Germinal center (tissue), 1 donor: ENCODE measurements around the gene RPL35.

ENCODE experiments used
- DNase-seq: peaks from one replicate; pipeline ENCODE4 v3.0.0; 2012; ENCODE audit warnings: mixed read lengths, low spot score

The RPL35 gene

GRCh38 chr9:124875501-124875900 is 13.7 kb upstream of the RPL35 start:
- no peak for DNase-seq

GRCh38 chr9:124873664-124874063 is 11.9 kb upstream of the RPL35 start:
- no peak for DNase-seq

GRCh38 chr9:124871156-124871561 is 9.4 kb upstream of the RPL35 start:
- no peak for DNase-seq

DNA sequence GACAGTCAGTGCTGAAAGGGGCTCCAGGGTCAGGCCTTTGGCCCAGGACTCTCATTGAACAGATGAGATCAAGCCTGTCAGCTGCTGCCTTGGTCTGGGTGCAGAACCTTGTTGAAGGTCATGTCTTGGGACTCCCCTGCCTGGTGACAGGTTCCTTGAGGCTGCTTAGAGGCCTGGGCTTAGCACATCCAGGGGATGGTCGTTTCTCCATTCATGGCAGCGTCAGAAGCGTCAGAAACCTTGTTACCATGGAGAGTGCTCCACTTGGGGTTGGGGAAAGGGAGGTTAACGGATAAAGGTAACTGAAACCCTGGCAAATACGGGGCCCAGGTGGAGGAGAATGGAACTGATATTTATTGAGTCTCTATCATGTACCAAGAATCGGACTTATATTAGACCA is 9.0 kb upstream of the RPL35 start:
- DNase-seq = no peak

GRCh38 chr9:124869986-124870560 is 8.3 kb upstream of the RPL35 start:
- peak; percentile 57 for DNase-seq

GRCh38 chr9:124869466-124869985 is 7.8 kb upstream of the RPL35 start:
- peak; percentile 47 for DNase-seq

DNA sequence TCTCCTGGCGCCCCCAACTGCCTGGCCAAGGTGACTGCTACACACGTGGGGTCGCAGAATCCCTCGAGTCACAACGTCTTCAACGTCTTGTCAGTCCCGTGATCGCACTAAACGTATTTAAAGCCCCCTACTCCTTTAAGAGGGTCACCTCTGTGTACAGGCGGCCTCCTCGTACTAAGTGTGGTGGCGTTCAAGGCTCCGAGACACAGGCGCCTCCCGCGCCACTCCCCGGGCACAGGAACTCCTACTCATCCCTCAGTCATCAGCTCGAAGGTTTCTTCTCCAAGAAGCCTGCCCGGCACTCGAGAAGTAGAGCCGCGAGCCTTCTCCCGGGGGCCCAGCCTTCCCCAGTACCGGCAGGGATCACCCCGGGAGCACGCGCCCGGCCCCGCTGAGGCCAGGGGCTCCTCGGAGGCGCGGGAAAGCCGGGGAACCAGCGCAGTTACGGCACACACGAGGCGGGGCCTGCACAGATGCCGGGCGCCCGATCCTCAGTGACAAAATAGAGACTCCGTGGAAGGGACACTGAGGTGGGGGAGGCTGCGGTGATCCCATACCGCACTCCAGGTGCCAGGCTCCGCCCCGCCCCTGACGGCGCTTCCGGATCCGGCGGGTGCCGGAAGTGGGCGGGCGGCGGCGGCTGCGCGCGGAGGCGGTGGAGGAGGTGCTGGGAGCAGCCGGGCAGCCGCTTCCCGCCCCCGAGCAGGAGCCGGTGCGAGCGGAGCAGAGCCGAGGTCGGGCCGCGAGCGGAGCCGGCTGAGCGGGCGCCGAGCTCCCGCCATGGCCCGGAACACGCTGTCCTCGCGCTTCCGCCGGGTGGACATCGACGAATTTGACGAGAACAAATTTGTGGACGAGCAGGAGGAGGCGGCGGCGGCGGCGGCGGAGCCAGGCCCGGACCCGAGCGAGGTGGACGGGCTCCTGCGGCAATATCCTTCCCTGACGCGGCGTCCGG is 7.0 kb upstream of the RPL35 start:
- peak; percentile 93 for DNase-seq

DNA sequence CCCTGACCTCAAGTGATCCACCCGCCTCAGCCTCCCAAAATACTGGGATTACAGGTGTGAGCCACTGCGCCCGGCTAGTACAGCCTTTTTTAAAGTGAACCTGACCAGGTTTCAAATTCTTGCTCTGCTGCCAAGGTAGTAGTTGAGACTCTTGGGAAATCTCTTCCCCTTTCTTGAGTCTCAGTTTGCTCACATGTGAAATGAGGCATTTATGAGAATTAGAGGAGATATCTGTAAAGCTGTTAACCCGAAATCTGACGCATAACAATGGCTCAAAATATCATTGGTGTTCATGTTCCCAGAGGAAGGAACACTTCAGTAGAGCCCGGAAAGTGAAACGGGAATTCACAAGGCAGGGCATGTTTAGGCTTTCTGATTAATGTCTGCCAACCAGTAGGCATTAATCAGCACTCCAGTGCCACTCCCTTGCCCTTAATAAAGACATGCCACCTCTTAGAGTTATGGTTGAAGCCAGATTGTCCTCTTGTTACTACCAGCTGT is 1.7 kb upstream of the RPL35 start:
- DNase-seq = no peak

DNA sequence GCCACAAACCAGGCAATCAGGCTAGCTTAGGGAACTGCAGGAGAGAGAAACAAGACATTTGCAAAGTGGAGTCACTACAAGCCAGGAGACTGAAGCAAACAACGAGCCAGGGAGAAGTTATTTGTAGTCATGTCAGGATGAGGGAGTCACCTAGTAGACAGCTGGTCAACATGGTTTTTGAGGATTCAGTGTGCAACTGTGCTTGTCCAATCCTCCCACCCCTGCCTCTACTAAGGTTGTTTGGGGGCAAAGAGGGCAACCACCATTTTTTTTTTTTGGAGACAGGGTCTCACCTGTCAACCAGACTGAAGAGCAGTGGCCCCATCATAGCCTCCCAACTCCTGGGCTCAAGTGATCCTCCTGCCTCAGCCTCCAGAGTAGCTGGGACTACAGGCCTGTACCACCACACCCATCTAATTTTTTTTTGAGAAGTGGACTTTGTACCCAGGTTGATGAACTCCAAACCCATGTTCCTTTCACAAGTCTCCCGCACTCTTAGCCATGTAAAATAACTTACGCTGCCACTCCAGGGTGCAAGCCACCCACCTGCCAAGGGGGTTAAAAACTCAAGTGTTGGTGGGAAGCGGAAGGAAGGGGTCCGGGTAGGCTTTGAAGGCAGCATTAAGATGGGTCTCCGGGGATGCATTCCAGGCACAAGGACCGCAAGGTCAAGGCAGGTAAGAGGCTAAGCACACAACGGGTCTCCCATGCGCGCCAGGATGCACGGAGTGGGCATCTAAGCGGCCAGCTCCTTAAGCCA is 995 bp downstream of the RPL35 start:
- no peak for DNase-seq

GRCh38 chr9:124859803-124860581 is 1.8 kb downstream of the RPL35 start:
- no peak for DNase-seq

DNA sequence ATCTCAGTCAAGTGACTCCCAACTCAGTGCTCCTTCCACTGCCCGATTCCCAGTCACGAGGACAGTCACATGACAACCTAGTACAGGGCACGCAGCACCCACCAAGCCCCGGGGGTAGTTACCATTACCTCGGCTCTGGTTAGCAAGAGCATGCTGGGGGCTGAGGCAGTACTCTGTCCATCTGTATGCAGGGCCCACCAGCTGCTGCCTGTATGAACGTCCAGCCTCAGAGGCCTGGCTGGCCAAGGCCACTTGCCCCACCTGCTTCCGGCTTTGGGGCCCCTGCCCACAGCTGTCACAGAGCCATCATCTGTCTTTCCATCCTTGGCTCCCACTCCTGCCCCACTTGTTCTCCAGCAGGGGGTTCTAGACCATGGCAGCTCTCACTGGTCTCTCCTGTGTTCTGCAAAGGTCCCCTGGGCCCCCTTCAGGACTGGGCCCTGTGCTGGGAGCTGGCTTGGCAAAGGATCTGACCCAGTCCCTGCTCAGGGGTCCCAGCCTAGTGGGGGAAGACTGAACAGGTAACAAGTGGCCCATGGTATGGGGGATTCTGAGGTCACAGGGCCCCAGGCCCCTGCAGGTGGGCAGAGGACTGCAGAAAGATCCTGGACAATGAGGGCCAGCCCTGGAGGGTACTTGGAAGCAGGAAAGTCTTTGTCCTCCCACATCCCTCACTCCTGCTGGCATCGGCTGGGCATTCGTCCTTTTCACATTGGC is 3.3 kb downstream of the RPL35 start:
- no peak for DNase-seq

- no peak for DNase-seq
Measured at GRCh38 chr9:124857533-124858162, 4.1 kb downstream of the RPL35 start.

DNA sequence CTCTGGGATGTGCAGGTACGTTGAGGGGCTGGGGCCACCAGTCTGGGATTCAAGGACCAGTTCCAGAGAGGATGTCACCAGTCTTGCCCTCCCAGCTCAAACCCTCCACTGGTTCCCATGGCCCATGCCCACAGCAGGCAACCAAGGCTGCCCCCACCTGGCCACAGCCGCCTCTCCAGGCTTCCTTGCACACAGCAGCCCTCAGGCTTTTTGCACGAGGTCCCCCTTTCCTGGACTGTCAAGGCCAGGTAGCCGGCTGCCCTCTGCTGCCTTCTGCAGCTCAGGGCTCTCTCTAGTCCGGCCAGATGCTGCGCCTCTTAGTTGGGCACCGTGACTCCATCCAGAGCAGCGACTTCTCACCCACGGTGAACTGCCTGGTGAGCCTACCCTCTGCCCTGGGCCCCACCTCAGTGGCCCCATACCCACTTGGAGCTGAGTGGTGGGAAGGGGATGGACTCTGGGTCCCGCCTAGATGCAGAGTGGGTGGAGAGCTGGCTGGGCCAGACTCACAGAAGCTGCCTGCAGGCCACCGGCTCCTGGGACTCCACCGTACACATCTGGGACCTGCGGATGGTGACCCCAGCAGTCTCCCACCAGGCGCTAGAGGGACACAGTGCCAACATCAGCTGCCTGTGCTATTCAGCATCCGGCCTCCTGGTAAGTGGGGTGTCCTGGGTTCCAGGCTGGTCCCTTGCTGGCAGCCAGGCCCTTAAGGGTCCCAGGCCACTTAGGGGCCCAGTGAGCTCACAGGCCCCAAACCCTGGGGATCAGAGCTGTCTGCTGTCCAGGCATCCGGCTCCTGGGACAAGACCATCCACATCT is 5.6 kb downstream of the RPL35 start:
- no peak for DNase-seq

DNA sequence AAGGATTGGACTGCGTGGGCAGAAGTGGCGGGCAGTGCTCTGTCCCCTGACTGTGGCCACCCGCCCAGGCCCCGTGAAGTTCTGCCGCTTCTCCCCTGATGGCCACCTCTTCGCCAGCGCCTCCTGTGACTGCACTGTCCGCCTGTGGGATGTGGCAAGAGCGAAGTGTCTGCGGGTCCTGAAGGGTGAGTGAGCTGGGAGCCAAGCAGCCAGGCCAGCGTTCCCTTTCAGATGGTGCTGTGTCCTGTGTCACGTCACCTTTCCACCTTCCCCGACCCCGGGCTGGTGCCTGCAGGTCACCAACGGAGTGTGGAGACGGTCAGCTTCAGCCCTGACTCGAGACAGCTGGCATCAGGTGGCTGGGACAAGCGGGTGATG is 6.2 kb downstream of the RPL35 start:
- DNase-seq = no peak

DNA sequence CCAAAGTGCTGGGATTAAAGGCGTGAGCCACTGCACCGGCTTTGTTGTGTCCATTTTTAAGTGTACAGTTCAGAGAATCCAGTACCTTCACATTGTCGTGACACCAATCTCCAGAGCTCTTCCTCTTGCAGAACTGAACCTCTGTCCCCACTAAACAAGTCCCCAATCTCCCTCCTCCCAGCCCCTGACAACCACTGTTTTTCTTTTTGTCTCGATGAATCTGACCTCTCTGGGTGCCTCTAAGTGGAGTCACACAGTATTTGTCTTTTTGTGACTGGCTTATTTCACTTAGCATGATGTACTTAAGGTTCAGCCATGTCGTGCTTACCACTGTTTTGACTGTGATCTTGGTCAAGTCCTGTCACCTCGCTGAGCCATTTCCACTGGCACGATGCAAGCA is 6.9 kb downstream of the RPL35 start:
- no peak for DNase-seq

- no peak for DNase-seq
Measured at GRCh38 chr9:124854161-124854560, 7.6 kb downstream of the RPL35 start.

DNA sequence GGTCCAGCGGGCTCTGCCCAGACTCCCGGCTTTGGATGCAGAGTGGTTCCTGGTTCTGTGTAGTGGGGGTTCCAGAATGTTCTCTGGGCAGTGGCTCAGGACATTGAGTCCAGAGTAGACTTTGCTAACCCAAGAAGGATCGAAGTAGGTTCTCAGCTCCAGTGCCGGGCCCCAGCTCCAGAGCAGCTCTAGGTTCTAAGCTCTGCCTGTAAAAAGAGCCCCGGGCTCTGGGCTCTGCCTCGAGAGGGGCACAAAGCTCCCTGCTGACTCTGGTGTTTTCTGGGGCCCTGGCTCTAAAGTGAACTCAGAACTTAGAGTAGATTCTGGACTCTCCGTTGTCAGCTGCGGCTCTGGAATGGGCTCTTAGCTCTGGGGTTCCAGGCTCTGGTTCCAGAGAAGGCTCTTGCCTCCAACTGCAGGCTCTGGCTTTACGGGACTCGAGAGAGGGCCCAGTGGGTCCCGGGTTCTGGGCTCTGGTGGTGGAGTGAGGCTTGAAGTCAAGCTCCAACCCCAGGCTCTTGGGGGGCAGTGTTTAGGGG is 8.1 kb downstream of the RPL35 start:
- no peak for DNase-seq

DNA sequence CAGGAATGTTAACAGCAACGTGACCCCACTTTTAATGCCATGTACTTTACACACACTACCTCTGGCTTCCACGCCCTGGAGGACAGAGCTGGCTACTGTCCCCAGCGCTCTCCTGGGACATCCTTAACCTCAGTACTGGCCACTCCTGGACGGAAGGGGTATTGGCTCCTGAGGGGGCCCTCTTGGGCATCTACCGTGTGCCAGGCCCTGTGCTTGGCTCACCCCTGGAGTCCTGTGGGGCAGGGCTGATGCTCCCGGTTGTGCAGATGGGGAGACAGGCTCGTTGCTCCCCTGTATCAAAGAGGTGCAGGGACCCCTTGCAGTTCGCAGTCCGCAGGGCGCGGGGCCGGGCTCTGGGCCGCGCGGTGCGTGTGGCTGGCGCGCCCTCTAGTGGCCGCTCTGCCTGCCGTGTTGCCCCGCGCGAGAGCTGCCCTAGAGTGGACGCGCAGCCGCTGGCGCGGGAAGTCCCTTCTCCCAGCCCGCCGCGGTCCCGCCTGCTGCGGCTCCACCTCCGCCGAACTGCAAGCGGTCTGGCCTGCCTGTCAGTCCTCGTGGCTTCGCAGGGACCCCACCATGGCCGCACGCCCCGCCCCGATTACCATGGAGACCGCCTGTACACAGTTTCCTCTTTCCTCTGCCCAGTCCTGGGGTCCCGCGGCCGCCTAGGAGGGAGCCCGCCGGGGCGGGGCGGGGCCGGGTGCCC is 8.8 kb downstream of the RPL35 start, which contains the start of gene WDR38:
TSS of gene WDR38 (plus strand) at position 632 of the 703 bp plus-strand sequence. CDS start 72 bp downstream, outside the sequence.
- peak; percentile 84 for DNase-seq
